NCI-H1694 (cell line): ENCODE data around the gene KCNT1.
"Not testable (repeated sequence)": the region's sequence is repeated elsewhere in the genome, so short reads cannot be mapped to it uniquely, and the experiment has no call there.

Experiments used
- DNase-seq: peaks from one replicate; lab custom pipeline; 2025; lab: John Stamatoyannopoulos, UW

The KCNT1 gene

GRCh38 chr9:135701959-135702721 lies at the start of gene KCNT1:
TSS of gene KCNT1 (plus strand) at chr9:135702185. CDS start at chr9:135702259, 74 bp downstream.
- DNase-seq: no peak

DNA sequence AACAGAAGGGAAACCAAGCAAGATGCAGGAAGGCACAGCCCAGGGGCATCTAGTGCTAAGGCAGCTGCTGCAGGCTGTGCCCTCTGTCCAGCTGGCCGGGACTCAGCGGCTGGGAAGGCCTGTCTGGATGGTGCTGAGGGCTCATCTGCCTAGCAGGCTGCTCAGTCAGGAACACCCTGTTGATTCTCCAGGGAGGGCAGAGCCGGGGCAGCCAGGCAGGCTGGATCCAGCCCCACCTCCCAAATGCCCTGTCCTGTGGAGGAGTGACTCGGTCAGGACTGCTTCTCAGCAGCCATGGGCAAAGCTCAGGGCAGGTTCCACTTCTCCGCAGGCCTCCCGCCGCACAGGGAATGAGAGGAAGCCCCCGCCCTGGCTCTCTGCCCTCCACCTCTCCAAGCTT lies 46.7 kb upstream of the KCNT1 start:
- no peak for DNase-seq

GRCh38 chr9:135657416-135657815 lies 44.6 kb upstream of the KCNT1 start:
- no peak for DNase-seq

- no peak for DNase-seq
These were observed 42.7 kb upstream of the KCNT1 start for GRCh38 chr9:135659252-135659651.

GRCh38 chr9:135660407-135660806 lies 41.6 kb upstream of the KCNT1 start:
- no peak for DNase-seq

DNA sequence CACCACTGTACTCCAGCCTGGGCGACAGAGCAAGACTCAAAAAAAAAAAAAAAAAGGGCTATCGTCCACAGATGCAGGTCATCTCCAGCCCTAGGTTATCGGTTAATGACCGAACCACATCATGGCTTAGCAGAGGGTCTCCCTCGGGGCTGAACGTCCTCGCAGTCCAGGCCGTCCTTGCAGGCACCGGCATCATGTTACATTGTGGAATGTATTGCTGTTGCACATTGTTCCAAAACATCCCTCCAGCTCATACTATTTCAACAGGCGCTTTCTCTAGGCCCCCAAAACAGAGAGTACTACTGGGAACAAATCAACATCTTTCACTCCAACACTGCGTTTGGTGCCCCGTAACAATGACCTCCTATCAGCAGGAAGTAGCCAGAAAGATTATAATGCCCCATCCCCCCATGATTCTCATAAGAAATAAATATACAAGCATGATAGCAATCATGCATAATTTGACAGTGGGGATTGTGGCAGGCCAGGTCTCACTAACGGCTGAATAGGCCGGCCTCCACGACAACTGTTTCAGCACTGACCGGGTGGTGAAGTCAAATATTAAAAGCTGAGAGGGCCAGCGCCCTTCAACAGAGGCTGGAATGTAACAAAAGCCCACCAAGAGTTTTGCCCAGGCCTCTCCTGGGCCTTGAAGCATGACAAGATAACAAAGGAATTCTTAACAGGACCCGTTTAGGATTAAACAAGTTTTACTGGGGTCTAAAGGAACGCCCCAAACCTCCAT lies 40.0 kb upstream of the KCNT1 start:
- DNase-seq: no peak

DNA sequence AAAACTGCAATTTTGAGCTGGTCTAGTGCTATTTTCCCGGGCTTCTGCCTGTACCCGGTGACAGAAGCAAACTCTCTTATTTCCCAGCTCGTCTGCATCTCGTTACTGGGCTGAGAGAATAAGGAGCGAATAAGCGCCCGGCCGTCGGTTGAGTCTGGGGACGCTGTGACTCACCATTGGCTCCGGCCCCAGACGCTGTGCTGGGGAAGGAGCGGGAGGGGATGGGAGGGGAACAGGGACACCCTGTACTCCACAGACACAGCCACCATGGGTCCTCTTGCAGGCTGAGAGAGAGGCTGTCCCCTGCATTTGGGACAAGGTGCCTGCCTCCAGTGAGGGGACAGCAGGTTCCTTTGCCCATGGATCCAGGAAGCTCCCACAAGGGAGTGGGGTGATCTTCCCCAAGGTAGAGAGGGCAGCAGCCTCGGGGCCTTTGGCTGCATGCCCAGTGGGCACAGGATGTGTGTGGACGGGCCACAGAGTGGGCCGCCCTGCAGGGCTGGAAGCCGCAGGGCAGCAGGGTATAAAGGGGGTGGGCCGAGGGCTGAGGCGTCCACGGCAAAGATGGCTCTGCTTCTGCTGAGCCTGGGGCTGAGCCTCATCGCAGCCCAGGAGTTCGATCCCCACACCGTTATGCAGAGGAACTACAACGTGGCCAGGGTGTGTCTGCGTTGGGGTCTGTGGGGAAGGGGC lies 39.1 kb upstream of the KCNT1 start, which contains the start of gene LCN9:
TSS of gene LCN9 (plus strand) at position 552 of the 693 bp plus-strand sequence. CDS start at position 565, 13 bp downstream.
- DNase-seq: no peak

- DNase-seq: no peak
These were observed 38.6 kb upstream of the KCNT1 start for GRCh38 chr9:135663451-135663770.

DNA sequence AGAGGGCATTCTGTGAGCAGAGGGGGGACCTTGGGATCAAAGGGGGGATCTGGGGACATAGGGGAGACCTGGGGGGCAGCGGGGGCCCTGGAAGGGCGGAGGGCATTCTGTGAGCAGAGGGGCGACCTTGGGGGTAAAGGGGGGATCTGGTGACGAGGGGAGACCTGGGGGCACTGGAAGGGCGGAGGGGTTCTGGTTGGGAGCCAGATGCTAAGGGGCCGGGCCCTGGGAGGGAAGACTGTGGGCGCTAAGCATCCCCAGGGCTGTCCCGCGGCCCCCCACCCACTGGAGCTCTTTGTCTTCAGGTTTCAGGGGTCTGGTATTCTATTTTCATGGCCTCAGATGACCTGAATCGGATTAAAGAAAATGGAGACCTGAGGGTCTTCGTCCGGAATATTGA lies 38.1 kb upstream of the KCNT1 start:
- DNase-seq: no peak

DNA sequence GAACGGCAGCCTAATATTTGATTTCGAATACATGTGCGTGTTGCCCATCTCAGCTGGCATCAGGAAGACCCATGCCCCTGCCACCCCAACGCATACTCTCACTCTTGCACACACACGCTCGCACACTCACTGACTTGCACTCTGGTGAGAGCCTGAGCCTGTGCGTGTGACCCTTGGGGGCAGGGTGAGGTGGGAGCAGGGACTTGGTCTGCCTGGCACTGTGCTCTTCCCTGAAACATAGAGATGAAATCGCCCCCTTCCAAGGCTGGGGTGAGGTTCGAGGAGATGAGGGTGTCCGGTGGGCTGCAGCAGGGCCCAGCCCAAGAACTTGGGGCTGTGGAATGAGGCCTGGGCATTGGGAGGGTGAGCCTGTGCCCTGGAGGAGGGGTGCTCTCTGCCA lies 37.7 kb upstream of the KCNT1 start:
- DNase-seq: no peak

- no peak for DNase-seq
These were observed 36.9 kb upstream of the KCNT1 start for GRCh38 chr9:135664801-135665794.

DNA sequence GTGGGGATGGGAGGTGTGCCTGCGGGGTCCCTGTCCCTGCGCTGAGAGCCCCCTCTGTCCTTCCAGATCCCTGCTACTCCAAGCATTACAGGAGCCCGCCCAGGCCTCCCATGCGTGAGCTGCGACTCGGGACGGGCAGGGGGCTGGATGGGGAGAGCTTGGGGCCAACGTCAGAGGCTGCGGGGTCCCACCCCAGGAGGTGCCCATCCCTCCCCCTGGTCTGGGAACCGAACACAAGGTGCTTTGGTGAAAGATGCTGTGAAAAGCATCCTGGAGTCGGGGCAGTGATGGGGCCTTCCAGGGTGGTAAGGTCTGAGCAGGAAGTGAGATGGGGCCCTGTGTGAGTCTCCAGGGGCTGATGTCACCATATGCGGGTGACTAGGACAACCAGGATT lies 36.2 kb upstream of the KCNT1 start:
- DNase-seq: no peak

- no peak for DNase-seq
These were observed 35.2 kb upstream of the KCNT1 start for GRCh38 chr9:135666534-135667462.

GRCh38 chr9:135667463-135668001 lies 34.5 kb upstream of the KCNT1 start:
- DNase-seq: no peak

DNA sequence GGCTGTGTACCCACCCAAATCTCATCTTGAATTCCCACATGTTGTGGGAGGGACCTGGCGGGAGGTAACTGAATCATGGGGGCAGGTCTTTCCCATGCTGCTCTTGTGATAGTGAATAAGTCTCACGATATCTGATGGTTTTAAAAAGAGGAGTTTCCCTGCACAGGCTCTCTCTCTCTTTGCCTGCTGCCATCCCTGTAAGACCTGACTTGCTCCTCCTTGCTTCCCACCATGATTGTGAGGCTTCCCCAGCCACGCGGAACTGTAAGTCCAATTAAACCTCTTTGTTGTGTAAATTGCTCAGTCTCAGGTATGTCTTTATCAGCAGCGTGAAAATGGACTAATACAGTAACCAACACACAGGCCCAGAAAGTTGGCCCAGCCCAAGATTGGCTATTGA lies 33.0 kb upstream of the KCNT1 start:
- DNase-seq: not testable (repeated sequence)

DNA sequence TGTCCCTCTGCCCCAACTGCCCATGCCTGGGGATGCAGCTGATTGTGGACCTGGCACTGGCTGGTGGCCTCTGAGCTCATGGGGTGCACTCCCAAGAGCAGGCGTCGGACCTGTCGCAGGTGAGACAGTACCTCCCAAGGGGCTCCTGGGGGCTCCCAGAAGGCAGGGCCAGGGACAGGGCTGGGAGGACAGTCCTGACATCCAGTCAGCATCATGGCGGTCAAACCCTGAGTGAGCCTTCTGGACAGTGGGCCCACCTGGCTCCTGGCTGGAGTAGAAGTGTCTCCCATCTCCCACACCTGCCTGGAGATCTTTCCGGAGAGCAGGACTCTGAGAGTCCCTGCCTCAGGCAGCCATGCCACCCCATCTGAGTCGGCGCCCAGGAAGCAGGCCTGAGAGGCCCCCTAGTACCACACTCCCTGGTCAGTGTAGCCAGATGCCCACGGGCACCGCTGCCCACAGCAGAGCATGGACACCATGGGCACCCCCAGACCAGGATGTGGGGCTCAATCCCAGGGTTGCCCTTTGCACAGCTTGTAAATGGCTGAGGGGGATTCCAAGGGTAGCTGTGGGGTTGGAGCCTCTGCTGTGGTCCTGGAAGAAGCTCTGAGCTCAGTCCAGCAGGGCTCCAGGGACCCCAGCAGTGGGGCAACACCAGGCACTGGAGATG lies 32.2 kb upstream of the KCNT1 start:
- DNase-seq: no peak

GRCh38 chr9:135670721-135671590 lies 31.0 kb upstream of the KCNT1 start:
- DNase-seq: no peak

- DNase-seq: no peak
These were observed 30.4 kb upstream of the KCNT1 start for GRCh38 chr9:135671591-135672041.

GRCh38 chr9:135672786-135673185 lies 29.2 kb upstream of the KCNT1 start:
- DNase-seq: not testable (repeated sequence)
